HG02571 (cell line): Measurements from ENCODE around the gene IQGAP1.

ENCODE experiments used
- ATAC-seq: cut with Tn5 transposase; IDR thresholded peaks from one replicate; pipeline ENCODE4 v1.9.1; 2021; ENCODE audit warnings: mild to moderate bottlenecking, moderate library complexity; ENCODE audit not compliant: unreplicated experiment

Gene IQGAP1

GRCh38 chr15:90365414-90366055, 22.5 kb upstream of the IQGAP1 start:
- no peak for ATAC-seq

DNA sequence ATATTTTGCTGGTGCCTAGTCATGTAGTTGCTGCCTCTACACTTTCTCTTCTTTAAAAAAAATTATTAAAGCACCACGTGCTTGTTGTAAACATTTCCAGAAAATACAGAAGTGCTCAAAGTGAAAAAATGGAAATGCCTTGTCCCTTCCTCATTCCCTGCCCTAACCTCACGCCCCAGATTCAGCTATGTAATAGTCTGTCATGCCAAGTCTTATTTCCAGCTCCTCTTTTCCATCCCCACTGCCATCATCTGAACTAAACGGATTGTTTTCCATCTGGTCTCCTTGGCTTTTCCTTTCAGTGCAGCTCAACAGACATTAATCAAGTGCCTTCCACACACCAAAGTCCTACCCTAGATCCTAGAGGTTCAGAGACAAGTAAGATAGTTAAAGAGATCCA, 20.5 kb upstream of the IQGAP1 start:
- no peak for ATAC-seq

DNA sequence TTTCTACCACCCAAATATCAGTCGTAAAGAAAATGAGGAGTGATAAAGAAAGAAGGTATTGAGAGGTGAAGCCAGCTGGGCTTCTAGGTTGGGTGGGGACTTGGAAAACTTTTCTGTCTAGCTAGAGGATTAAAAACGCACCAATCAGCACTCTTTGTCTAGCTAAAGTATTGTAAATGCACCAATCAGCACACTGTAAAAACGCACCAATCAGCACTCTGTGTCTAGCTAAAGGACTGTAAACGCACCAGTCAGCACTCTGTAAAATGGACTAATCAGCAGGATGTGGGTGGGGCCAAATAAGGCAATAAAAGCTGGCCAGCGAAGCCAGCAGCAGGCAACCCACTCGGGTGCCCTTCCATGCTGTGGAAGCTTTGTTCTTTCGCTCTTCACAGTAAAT, 13.0 kb upstream of the IQGAP1 start:
- ATAC-seq, result no peak

DNA sequence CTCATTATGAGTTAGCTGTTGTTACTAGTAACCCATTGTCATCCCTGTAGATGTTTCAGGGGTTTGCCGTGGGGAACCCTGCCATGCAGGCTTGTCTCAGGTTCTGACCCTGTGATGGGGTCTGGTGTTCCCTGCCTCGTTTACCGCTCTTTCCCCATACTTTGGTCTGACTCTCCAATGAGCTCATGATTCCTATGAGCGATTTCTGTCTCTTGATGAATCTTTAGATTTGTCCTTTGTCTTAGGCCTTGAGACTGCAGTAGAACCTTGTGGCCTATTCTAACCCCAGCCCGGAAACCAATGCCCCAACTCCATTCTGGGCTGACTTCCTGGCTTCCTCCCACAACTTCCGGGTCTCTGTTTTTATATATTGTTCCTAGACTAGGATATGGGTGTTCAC, 11.3 kb upstream of the IQGAP1 start:
- ATAC-seq, result no peak

DNA sequence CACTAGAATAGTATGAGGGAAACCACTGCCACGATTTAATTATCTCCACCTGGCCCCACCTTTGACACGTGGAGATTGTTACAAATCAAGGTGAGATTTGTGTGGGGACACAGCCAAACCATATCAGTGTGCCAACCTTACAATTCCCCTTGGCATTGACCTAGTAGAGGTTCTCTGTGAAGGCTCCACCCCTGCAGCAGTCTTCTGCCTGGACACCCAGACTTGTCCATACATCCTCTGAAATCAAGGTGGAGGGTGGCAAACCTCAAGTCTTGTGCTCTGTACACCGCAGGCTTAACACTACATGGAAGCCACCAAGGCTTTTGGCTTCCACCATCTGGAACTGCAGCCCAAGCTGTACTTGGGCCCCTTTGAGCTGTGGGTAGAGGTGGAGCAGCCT, 8.8 kb upstream of the IQGAP1 start:
- ATAC-seq, result no peak

- ATAC-seq, result no peak
These were observed 6.5 kb upstream of the IQGAP1 start for GRCh38 chr15:90381515-90381914.

DNA sequence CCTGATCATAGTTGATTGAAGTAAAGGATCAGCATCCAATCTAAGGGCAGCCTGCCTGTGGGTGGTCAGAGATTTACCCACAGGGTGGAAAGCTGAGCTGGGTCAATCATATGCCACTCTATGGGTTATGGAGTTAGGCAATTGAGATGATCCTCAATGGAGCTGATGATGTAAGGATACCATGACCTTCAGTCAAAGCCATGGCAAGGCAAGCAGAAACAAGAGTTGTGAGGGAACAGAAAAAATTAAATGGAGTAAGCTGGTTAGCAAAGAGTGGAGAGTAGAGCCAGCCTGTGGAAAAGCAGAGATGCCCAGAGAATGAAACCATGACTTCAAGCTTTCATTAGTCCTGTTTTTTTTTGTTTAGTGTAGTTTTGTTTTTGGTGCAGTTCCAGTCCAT, 5.7 kb upstream of the IQGAP1 start:
- no peak for ATAC-seq

GRCh38 chr15:90386221-90386620, 1.8 kb upstream of the IQGAP1 start:
- ATAC-seq, result no peak

DNA sequence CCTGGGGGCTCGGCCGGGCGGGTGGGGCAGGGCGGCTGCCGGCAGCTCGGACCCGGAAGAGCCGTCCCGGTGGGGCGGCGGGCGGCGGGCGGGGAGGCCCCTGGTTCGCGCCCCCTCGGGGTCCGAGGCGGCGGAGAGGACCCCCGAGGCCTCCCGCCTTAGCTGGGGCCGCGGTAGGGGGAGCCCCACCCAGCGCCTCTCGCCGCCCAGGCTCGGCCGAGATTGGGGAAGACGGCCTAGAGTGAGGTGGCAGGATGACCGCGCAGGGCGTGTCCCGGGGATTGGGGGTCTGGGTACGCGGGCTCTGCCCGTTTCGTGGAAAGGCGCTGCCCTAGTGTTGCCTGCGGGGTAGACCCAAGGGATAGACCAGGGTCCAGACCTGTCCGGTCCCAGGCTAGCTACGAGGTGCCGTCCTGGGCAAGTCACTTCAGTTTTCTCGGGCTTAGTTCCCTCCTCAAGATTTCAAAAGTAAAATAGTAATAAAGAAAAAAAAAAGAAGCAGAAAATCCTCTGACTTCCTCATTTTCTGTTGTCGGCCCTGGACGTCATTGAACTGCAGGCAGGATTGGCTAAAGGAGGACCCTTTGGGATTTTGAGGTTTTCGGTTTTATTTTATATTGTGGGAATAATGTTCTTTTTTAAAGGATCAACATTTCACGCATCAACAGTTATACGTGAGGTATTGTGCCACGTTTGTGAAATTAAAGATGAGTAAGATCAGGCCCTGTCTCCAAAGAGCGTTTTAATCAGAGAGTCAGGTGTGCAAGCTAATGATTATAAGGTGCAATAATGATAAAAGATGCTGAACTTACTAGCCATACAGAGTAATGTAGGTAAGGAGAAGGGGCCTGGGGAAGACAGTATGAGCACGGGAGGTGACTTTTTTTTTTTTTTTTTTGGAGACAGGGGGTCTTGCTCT, 679 bp downstream of the IQGAP1 start:
- peak; percentile 49 for ATAC-seq

GRCh38 chr15:90389513-90389912, 1.5 kb downstream of the IQGAP1 start:
- no peak for ATAC-seq

- no peak for ATAC-seq
These were observed 5.0 kb downstream of the IQGAP1 start for GRCh38 chr15:90393040-90393439.

DNA sequence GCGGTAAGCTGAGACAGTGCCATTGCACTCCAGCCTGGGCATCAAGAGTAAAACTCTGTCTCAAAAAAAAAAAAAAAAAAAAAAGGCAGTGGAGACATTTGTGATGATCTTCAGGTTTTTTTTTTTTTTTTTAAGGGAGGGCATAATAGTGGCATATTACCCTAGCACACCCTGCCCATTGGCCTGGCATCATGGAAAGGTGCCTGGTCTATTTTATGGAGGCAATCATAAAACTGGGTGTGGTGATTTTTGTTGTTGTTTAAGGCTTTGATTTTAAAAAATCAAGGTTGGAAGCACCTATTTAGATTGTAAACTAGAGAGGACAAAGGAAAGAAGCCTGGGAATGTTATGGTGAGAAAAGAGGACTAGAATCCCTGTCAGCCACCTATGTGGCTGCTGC, 6.0 kb downstream of the IQGAP1 start:
- ATAC-seq, result no peak

- ATAC-seq, result no peak
These were observed 6.9 kb downstream of the IQGAP1 start for GRCh38 chr15:90394748-90395442.

DNA sequence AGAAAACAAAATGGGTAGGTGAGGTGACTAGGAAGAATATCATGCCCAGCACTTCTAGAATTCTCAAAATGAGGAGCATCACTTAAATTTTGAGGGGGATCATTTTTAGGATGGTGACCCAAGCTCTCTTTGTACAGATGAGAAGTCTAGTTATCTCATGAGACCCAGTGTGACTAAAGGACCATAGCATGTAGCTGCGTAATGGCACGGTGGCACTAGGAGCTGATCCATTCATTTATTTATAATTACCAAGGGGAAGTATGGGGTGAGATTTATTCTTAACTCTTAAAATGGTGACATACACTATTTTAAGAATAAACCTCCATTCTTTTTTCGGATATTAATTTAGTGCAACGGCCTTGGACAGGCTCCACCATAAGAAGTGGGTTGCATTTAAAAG, 8.3 kb downstream of the IQGAP1 start:
- no peak for ATAC-seq

- ATAC-seq, result no peak
These were observed 12.1 kb downstream of the IQGAP1 start for GRCh38 chr15:90400005-90400758.

- peak; percentile 99 for ATAC-seq
These were observed 12.8 kb downstream of the IQGAP1 start for GRCh38 chr15:90400759-90401314.

DNA sequence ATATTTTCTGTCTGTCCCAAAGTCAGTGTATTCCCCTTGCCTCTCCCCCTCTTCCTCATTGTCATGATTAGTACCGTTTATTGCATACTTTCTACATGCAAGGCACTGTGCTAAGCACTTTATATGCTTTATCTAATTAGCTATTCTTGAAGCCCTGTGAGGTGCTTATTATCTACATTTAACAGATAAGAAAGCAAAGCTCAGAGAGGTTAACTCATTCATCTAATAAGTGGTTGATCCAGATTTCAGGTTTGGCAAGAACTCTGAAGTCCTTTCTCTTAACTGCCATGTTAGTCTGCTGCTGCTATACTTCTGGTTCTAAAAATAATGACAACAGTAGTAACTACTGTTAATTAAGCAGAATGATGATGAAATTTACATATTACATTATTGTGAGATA, 13.5 kb downstream of the IQGAP1 start:
- ATAC-seq, result no peak

DNA sequence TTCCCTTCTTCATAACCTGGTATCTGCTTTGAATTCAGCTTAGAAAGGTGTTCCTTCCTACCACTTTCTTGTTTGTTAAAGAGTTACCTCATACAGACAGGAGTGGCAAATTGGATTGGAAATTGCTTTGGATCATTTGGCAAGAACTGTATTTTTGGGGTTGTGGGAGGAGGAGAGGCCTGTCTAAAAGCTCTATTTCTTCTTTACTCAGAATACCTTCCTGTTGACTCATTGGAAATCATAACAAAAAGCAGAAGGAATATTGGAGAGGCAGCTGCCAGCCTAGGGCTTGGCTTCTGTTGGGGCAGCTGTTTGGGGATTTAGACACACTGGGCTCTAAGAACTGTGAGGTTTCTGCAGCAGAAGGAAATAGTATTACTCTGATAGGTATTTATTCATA, 14.2 kb downstream of the IQGAP1 start:
- ATAC-seq, result no peak

- no peak for ATAC-seq
These were observed 14.7 kb downstream of the IQGAP1 start for GRCh38 chr15:90402767-90403166.

DNA sequence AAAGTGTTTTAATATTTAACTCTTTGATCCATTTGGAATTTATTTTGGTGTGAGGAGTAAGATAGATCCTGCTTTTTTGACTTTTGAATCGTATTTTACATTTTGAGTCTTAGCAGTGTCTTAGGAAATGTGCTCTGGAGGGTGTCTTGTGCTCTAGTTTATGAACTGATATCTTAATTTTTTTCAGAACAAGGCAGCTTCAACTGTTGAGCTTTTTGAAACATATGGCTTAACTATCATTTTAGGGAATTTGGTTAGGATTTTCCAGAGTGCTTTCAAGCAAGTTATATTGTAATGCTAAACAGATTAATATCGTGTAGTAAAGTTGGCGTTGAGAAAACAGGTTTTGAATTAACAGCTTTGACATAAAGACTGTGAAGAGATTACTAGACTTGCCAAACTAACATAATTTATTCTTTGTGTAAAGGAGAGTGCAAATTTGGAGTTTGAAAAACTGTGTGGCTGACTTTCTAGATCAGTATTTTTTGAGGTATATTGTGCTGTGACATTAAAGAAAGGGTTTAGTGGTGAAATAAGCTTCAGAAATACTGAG, 17.1 kb downstream of the IQGAP1 start:
- ATAC-seq, result no peak
